ENCODE results near the gene IL37. TPM values are rescaled to one million over a fixed set of nuclear protein-coding genes. Genes with fewer than 3 reads are reported as not detected.
A peak's percentile ranks its signal among the peaks of the same experiment; 100 is the strongest.
"Not testable (repeated sequence)": the region's sequence is repeated elsewhere in the genome, so short reads cannot be mapped to it uniquely, and the experiment has no call there.

IL37 gene
- total and polyA plus RNA-seq, 8 donors, result 0.55 TPM; not detected in 7

DNA sequence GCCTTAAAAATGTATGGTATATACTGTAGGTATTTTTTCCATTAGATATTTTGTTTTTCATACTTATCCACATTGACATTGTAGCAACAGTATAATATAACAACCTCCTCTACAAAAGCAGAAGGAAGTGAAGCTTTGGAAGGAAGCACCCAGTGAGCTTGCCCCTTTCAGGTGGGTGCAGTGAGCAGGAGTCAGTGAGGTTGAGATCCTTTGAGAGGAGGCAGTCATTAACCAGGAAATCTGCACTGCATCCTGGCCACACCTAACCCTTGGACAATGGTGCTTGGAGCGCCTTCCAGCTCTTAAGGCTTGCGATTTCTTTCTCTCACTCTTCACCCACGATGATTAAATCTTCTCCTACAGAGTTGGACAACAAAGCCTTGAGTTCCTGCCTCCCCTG is 13.9 kb downstream of the IL37 start:
- H3K36me3 ChIP-seq, result no peaks in the 10 kb centered on the region
- H3K27me3 ChIP-seq, result no peaks in the 10 kb centered on the region
- intact Hi-C loops (cut with DNase I; ENCODE audit: low total_unique reads), result no loop called here
- peak; percentile 42 to 88 for DNase-seq
- H3K4me3 ChIP-seq, result no peak overlapping the region
- TF ChIP-seq, protein P1, sequence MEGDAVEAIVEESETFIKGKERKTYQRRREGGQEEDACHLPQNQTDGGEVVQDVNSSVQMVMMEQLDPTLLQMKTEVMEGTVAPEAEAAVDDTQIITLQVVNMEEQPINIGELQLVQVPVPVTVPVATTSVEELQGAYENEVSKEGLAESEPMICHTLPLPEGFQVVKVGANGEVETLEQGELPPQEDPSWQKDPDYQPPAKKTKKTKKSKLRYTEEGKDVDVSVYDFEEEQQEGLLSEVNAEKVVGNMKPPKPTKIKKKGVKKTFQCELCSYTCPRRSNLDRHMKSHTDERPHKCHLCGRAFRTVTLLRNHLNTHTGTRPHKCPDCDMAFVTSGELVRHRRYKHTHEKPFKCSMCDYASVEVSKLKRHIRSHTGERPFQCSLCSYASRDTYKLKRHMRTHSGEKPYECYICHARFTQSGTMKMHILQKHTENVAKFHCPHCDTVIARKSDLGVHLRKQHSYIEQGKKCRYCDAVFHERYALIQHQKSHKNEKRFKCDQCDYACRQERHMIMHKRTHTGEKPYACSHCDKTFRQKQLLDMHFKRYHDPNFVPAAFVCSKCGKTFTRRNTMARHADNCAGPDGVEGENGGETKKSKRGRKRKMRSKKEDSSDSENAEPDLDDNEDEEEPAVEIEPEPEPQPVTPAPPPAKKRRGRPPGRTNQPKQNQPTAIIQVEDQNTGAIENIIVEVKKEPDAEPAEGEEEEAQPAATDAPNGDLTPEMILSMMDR (IDR thresholded peaks at IDR 0.05), result no peak
- TF ChIP-seq POLR2AphosphoS5 (IDR thresholded peaks at IDR 0.05), result peak in 1 of 3 donors; percentile 36
- peaks cover 0 to 5% (median 2%) of the 10 kb centered on the region in 4 donors for H3K4me1 ChIP-seq
- H3K27ac ChIP-seq, result peak overlapping the region in 2 of 5 donors; percentile 18 to 39
- WGBS, 5 donors, result 20 to 47% (median 39%) methylated on average over 3 of the region's 3 CpGs
- no peaks in the 10 kb centered on the region for H3K9me3 ChIP-seq

DNA sequence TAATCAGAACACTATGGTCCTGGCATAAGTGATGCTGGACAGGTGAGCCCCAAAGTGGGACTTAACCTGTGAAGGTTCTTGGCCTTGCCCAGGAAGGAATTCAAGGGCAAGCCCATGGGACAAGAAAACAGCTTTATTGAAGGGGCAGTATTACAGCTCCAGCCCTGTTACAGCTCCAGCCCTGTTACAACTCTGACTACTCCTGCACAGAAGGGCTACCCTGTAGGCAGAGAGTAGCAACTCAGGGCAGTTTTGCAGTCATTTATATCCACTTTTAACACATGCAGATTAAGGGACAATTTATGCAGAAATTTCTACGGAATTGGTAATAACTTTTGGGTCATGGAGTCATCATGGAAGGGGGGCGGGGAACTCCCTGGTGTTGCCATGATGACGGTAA is 15.7 kb downstream of the IL37 start:
- Histone ChIP-seq H3K4me3 (no peak overlapping the region), H3K9me3 (no peaks in the 10 kb centered on the region), H3K27ac (no peak overlapping the region), H3K36me3 (no peaks in the 10 kb centered on the region), H3K27me3 (no peaks in the 10 kb centered on the region), H3K4me1 (peaks cover 0 to 5% (median 2%) of the 10 kb centered on the region in 4 donors)
- TF ChIP-seq EP300 (IDR thresholded peaks at IDR 0.05), result no peak
- TF ChIP-seq, protein P1 (IDR thresholded peaks at IDR 0.05), result no peak
- no peak for DNase-seq
- 78 to 93% (median 87%) methylated on average over 3 of the region's 3 CpGs for WGBS, 5 donors
- intact Hi-C loops (cut with DNase I; ENCODE audit: low total_unique reads), result no loop called here

DNA sequence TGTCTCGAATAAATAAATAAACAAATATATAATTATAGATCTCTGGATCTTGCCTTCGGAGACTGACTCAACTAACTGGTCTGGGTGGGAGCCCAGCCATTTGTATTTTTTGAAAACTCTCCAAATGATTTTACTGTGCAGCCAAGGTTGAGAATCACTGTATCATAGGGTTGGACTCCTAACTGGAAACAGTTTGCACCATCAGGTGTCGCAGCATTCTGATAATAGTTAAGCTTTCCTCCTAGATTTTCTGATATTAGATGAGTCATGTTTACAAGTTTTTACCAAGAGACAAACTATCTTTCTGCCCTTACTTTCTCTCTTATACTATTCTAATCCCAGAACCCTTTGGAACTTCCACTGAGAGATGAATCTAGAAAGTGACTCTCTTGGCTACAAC is 16.8 kb downstream of the IL37 start:
- Histone ChIP-seq H3K27me3 (no peaks in the 10 kb centered on the region), H3K4me3 (no peak overlapping the region), H3K9me3 (no peaks in the 10 kb centered on the region), H3K4me1 (peaks cover 0 to 5% (median 2%) of the 10 kb centered on the region in 4 donors), H3K27ac (no peak overlapping the region), H3K36me3 (no peaks in the 10 kb centered on the region)
- intact Hi-C loops (cut with DNase I; ENCODE audit: low total_unique reads), result no loop called here
- DNase-seq, result no peak
- WGBS, 5 donors, result 71 to 83% (median 81%) methylated on average over 3 of the region's 3 CpGs
- TF ChIP-seq, protein P1 (IDR thresholded peaks at IDR 0.05), result no peak
- no peak for TF ChIP-seq POLR2AphosphoS5 (IDR thresholded peaks at IDR 0.05)

DNA sequence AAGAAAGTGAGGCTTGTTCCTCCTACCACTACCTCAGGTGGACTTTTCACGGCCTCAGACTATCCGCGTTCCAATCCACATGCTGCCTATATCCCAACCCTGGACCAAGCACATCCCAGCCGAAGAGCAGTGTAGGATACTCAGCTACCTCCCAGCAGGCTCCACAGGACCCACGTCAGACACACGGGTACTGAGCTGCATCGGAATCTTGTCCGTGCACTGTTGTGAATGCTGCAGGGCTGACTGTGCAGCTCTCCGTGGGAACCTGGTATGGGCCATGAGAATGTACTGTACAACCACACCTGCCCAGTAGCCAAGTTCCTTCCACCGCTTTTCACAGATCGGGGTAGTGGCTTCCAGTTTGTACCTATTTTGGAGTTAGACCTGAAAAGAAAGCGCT is 22.3 kb downstream of the IL37 start:
- H3K27me3 ChIP-seq, result no peaks in the 10 kb centered on the region
- no peaks in the 10 kb centered on the region for H3K36me3 ChIP-seq
- H3K4me3 ChIP-seq, result no peak overlapping the region
- peaks cover 0 to 3% (median 0%) of the 10 kb centered on the region in 4 donors for H3K4me1 ChIP-seq
- H3K9me3 ChIP-seq, result no peaks in the 10 kb centered on the region
- H3K27ac ChIP-seq, result no peak overlapping the region
- no peak for DNase-seq
- intact Hi-C loops (cut with DNase I; ENCODE audit: low total_unique reads), result no loop called here
- TF ChIP-seq, protein P1 (IDR thresholded peaks at IDR 0.05), result no peak
- no peak for TF ChIP-seq EP300 (IDR thresholded peaks at IDR 0.05)
- TF ChIP-seq POLR2AphosphoS5 (IDR thresholded peaks at IDR 0.05), result no peak
- no peak for TF ChIP-seq POLR2A (IDR thresholded peaks at IDR 0.05)
- WGBS, 5 donors, result 91 to 95% (median 93%) methylated on average over 12 of the region's 12 CpGs

DNA sequence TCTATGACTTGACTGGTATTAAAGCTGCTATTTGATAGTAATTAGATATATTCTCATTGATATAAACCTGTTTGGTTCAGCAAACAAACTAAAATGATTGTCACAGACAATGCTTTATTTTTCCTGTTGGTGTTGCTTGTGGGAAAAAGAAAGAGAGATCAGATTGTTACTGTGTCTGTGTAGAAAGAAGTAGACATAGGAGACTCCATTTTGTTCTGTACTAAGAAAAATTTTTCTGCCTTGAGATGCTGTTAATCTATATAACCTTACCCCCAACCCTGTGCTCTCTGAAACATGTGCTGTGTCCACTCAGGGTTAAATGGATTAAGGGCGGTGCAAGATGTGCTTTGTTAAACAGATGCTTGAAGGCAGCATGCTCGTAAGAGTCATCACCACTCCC is 23.2 kb downstream of the IL37 start:
- H3K27ac ChIP-seq; H3K27me3 ChIP-seq; H3K9me3 ChIP-seq; DNase-seq; H3K36me3 ChIP-seq; intact Hi-C loops (cut with DNase I; ENCODE audit: low total_unique reads); H3K4me3 ChIP-seq: not testable (repeated sequence)
- WGBS, 5 donors, result 29 to 66% (median 53%) methylated on average over 2 of the region's 2 CpGs
- H3K4me1 ChIP-seq, result peaks cover 0 to 11% (median 4%) of the 10 kb centered on the region in 4 donors
